GM19239 (cell line): Measurements from ENCODE around the gene FRAT2.
"Not testable (repeated sequence)": the region's sequence is repeated elsewhere in the genome, so short reads cannot be mapped to it uniquely, and the experiment has no call there.

Experiments used
- DNase-seq: peaks from one replicate; pipeline ENCODE4 v3.0.0; 2011; ENCODE audit warnings: low spot score; ENCODE audit not compliant: insufficient read length
- FAIRE-seq: peaks from 2 replicates; lab custom pipeline; 2011; peaks lifted over from hg19 to GRCh38; lab: Jason Lieb, UNC

Gene FRAT2

DNA sequence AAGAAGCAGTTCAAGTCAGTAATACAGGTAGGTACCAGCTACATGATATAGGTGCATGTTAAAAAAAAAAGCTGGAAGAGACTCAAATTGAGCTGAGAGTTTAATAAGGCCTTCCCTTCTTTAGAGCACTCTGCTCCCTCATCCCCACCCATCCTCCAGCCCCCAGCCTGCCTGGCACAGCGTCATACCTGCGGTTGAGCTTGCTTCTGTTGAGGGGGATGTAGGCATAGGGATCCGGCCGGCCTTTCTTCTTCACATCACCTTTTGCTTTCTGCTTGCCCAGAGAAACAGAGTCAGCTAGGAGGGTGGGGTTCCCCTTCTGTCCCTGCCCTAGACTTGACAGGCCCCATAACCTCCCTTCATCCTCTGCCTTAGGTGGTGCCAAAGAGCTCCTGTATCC, 23.8 kb upstream of the FRAT2 start:
- DNase-seq (no peak), FAIRE-seq (no peak)

DNA sequence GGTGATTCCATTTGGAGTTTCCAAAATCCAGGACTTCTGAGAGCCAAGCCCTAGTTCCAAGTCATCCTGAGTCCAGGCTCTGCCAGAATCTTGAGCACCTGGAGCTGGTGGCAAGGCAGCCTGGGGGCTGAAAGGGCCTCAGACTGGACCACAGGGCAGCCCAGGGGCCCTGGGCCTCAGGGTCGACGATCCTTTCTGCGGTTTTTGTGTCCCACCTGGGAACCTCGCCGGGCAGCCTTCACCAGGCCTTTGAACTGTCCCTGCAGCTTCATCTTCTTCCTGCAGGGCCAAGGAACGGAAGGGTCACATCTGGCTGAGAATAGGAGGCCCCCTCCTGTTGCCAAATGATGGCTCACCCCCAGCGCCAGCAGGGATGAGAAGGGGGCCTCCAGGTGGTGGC, 22.4 kb upstream of the FRAT2 start:
- FAIRE-seq (no peak), DNase-seq (no peak)

DNA sequence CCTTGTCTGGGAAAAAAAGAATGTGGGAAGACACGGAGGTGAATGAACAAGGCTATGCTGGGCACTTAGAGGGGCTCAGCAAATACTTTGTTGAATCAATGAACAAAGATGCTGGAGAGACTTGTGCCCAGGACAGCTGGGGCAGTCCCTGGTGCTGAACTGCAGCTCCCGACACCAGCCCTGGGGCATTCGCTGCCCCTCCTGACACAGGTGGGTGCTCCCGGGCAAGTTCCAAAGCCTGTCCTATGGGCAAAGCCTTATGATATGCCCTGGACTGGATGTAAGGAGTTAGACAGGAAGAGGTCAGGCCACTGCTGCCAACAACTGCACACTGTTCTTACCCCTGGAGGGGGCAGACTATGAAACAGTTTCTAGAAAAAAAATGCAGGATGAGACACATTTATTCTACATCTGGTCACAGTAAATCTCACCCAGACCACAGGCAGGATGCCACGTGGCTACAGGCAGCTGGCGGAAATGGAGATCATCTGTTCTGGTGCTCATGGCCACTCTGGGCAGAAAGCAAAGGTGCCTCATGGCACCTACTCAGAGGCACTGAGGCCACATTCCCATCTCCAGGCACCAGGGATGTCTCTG, 21.9 kb upstream of the FRAT2 start:
- no peak for DNase-seq
- no peak for FAIRE-seq

DNA sequence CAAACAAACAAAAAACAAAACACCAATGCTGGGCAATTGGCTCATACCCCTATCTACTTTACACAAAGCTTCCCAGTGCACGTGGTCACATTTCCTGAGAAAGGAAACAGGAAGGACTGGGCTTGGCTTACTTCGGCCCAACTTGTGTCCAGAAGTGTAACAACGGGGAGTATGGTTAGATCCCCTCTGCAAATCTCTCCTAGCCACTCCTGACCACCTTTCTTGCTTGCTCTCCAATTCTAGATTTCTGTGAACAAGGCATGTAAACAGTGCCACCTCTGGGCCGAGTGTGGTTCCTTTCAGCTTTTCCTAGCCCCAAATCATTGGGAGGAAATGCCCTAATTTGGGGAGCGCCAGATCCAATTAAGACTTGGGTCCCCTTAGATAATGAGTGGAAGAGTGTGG, 21.0 kb upstream of the FRAT2 start:
- no peak for FAIRE-seq
- DNase-seq, result no peak

DNA sequence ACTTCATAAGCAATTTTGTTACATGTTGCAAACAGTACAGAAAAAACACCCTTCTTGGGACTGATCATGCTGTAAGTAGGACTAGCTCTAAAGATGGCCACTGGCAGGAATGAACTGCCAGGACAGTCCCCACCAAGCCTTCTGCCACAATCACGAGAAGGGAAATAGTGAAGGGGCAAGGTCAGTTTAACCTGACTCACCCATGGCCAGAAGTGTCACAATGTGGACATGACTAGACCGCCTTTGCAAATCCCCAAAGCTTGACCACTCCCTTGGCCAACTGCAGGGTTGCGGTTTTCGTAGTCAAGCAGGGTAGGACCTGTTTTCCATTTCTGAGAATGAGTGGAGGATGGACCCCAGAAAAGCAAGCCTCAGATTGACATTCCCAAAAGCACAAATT, 19.4 kb upstream of the FRAT2 start:
- FAIRE-seq (no peak), DNase-seq (no peak)

DNA sequence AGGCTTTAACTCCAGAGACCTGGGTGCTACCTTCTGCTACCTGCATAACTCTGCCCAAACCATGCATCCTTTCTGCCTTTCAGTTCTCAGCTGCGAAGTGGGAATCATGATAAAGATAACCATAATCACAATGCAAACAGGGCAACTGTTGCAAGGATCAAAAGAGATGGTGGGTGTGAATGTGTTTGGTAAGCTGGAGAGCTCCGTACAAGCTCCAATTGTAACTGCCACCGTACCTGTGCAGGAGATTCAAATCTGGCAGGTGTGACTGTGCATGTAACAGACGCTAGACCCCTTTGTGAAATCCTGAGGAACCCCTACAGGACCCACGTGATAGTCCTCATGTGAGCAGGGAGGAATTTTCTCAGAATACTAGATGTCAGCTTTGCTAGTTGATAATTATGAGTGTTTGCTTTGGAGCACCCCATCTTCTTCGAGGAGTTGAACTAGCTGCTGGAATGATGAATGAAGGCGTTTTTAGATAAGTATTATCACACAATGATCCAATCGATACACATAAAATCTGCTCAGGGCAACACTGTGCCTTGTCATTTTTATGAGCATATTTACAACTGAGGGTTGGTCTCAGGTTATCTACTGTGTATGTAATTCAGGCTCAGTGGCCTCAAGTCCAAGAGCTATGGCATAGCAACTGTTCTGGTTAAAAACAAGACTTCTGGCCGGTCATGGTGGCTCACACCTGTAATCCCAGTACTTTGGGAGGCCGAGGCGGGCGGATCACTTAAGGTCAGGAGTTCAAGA, 15.4 kb upstream of the FRAT2 start:
- FAIRE-seq, result no peak
- DNase-seq, result no peak

DNA sequence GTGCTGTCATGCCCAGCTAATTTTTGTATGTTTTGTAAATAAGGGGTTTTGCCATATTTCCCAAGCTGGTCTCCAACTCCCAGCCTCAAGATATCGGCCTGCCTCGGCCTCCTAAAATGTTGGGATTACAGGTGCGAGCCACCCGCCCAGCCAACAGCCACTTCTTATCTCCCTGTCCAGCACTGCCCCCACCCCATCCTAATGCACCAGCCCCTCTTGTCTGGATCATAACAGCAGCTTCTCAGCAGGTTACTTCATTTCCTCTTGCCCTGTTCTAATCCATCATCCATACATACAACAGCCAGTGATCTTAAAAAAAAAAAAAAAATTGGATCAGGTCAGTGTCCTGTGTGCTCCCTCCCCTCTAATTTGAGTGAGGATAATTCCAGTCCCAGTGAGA, 12.8 kb upstream of the FRAT2 start:
- no peak for FAIRE-seq
- no peak for DNase-seq

DNA sequence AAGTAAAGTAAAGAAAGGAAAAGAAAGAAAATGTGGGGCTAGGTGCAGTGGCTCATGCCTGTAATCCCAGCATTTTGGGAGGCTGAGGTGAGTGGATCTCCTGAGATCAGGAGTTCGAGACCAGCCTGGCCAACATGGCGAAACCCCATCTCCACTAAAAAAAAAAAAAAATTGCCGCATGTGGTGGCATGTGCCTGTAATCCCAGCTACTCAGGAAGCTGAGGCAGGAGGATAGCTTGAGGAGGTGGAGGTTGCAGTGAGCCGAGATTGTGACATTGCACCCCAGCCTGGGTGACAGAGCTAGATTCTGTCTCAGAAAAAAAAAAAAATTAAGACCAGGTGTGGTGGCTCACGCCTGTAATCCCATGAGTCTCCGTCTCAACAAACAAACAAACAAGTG, 9.1 kb upstream of the FRAT2 start:
- FAIRE-seq, result not testable (repeated sequence)

DNA sequence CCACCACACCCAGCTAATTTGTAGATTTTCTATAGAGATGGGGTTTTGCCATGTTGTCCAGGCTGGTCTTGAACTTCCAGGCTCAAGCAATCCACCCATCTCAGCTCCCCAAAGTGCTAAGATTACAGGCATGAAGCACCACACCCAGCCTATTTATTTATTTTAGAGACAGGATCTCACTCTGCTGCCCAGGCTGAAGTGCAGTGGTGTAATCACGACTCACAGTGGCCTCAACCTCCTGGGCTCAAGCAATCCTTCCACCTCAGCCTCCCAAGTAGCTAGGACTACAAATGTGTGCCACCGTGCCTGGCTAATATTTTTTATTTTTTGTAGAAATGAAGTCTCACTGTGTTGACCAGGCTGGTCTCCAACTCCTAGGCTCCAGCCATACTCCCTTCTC, 6.9 kb upstream of the FRAT2 start:
- DNase-seq, result no peak
- FAIRE-seq, result no peak

More for the DNA sequence above, 9.1 kb upstream of the FRAT2 start:
- not testable (repeated sequence) for DNase-seq

DNA sequence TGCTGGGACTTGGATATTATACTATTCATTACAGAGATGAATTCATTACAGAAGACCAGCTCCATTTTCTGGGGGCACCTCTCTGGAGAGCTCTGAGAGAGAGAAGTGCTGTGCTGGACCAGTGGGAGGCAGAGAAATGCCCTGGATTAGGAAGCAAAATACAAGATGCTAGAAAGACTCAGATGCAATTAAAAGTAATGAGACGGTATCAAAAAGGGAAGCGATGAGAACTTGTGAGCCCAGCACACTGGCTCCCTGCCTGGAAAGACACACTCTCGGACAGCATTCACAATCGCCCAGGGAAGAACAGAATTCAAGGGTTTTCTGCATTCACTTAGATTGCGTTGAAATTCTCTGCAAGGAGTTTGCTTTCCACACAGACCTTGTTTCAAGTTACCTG, 3.5 kb upstream of the FRAT2 start:
- FAIRE-seq (no peak), DNase-seq (no peak)

DNA sequence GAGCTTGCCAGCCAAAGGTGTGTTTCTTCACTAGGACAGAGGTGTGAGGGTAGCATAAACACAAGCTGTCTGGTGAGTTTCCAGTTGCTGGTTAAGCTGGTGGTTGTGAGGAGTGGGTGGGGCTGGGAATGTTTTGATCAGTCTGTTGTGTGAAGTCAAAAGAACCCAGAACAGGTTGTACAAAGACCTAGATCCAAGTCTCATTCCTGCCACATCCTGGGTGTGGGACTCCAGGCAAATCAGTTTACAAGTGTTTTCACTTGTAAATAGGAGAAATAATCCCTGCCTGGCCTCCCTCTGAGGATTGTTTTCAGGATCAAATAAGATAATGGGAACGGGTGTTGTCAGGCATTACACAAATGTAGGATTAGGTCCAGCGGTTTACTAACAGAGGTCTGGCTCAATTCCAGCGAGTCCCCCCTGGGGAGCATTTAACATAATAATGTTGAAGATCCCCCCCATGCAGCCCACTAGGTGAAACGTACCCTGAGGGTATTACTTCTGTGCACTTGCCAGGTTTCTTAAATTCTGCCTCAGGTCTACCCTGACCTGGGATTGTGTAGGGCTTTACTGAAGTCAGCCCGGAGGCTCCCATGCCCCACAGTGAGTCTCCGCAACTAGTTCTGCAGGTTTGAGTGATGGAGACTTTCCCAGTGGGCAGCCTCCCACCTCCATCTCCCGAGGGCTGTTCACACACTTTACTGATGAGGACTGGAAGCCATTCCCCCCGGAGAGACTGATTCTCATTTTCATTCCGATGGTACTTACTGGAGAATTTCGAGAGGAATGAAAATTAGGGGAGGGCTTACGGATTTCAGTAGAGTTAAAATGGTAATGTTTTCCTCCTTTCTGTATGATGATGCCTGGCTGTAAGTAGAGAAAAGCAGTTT, 2.7 kb upstream of the FRAT2 start:
- no peak for FAIRE-seq
- DNase-seq, result no peak

DNA sequence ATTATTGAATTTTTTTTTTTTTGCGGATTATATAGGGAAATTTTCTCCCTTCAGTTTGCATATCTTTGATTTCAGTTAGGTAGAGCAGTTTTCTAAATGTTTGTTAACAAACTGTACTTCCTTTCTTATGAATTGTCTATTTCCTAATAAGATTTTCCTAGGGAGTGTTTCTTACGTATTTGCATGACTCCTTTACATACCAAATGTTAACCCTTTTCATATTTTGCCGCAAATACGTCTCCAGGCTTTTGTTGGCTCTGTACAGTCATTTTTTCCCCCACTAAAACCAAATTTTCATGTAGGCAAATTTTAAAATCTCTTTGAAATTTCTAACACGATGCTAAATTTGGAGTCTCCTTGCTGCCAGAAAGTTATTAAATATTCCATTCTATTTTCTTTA, 1.9 kb upstream of the FRAT2 start:
- no peak for DNase-seq
- no peak for FAIRE-seq

DNA sequence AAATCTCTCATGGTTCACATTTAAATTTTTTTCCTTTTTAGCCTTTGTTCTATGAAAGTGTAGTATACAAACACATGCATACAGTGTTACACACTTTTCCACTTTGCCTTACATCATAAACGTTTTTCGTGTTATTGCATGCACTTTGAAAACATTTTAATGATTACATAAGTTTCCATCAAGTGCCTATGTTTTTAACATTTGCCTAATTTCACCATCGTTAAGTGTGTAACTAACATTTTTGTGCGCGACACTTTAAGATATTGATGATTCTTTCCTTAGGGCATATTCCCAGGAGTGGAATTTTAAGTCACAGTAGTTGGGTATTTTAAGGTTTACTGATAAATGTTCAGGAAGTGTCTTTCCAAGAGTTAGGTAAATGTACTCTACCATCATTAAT, 1.5 kb upstream of the FRAT2 start:
- DNase-seq (no peak), FAIRE-seq (no peak)

DNA sequence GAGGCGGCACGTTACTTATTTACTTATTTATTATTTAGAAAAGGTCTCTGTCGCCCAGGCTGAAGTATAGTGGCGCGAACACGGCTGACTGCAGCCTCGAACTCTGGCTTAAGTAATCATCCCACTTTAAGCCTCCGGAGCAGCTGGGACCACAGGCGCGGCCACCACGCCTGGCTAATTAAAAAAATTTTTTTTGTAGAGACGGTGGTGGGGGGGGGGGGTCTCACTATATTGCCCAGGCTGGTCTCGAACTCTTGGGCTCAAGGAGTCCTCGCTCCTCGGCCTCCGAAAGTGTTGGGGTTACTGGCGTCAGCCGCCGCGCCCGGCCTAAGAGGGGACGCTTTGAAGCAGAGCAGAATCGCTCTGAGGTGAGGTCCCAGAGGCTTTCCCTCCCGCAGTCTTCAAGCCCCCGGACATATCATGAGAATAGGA, 675 bp upstream of the FRAT2 start:
- FAIRE-seq (peak; percentile 58), DNase-seq (no peak)

DNA sequence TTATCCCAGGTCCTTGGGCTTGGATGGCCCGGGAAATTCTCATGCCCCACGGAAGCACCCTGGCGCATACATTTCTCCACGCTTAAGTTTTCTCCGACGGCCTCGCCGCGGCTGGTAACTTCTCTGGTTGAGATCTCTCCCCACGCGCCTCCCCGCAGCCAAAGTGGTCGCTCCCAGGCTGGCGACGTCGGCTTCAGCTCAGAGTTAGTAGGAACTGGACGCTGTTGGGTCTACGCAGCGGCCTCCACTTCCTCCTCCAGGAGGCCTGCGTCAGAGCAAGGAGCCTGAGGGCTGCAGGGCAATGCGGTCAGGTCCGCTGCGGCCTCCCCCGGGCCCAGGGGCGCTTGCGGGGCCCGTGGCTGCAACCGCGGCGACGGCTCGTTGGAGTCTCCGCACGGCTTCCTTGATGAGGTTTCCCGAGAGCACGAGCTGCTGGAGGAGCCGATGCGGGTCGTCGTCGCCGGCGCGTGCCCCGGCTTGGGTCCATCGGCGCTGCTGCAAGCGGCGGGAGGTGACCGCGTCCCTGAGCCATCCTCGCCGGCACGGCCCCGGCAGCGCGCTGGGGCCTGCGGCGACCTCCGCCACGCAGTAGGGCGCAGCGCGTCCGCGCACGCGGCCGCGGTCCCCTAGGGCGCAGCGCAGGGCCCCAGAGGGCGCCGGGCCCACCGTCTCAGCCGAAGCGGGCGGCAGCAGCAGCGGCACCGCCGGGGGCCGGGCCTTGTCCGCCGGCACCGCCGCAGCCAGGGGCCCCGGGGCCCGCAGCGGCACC, 744 bp downstream of the FRAT2 start:
- FAIRE-seq (no peak), DNase-seq (no peak)

DNA sequence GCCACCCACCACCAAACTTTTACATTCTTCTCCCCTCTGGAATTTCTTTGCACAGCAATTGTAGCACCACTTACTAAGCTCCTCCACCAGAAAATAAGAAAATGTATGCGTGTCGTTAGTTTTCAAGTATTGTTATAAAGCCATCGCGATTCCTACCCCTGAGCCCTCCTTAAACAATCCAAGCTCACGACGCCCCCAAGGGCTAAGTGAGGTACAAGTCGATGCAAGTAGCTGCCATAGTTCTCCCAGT, 1.3 kb downstream of the FRAT2 start:
- no peak for DNase-seq
- FAIRE-seq, result peak; percentile 14

DNA sequence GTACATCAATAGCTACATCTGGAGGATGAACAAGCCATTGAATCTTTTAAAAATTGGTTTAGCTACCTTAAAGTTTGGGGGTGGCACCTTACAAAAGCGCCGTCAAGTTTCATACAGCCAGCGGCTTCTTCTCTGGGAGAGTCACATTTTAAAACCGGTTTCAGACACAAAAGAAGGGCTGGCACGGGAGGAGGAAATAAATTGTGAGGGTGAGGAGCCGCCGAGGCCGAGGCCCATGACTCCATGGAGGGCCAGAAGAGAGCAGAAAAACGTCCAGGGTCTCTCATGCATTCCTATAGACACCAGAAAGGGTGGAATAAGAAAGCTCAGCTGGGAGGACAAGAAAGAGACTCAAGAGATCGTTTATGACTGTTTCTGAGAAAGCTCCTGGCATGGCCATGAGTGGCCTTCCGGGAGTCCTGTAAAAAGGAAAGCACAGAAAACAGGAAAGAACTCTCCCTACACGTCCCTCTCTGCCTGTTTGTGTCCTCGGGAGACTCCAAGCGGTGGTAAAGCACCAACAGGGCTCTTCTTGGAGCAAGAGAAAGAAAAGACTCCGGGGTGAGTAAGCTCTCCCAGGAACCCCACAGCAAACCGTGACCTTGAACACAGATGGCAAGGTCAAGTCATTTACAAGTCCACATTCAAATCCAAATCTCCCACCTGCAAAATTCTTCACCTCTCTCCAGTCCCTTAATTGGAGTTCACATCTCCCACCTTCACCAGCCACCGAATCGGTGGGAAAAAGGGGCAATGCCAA, 1.8 kb downstream of the FRAT2 start:
- no peak for DNase-seq

DNA sequence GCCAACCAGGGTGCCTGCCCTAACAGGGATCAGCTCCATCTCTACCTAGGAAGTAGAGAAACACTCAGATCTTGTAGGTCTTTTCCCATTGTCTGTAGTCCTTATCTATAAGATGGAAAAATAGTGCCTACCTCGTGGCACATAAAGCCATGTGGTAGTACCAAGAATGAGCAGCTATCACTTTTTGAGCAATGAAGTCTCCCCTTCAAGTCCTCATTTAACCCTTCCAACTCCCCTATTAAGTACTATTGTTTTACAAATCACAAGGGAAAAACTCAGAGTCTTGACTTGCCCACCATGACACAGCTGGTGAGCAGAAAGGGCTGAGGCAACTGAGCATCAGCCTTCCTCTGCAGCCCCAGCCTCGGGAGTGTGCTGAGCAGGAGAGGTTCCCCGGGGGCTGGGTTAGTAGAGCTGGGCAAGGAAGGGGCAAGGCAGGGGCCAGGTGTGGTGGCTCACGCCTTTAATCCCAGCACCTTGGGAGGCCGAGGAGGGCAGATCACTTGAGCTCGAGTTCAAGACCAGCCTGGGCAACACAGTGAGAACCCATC, 3.3 kb downstream of the FRAT2 start:
- no peak for DNase-seq
- FAIRE-seq, result no peak

More for the DNA sequence above, 1.8 kb downstream of the FRAT2 start:
- no peak for FAIRE-seq

DNA sequence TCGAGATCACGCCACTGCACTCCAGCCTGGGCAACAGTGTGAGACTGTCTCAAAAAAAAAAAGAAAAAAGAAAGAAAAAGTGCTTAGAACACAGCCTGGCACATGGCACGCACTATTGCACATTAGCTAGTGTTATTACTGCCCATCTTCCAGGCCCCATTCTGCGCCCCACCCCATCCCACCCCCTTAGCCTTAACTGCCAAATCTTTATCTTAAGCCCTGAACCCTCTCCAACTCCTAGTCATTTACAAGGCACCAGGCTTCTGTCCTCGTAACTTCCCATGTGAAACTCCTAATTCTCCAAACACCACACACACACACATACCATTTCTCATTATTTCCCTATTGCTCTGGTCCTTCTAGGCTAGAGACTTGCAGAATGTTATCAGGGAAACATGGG, 4.8 kb downstream of the FRAT2 start:
- DNase-seq (no peak), FAIRE-seq (no peak)
